HepG2 (cell line): ENCODE results near the gene CHID1. TPM values are rescaled to one million over a fixed set of nuclear protein-coding genes. Genes with fewer than 3 reads are reported as not detected.

Experiments used
- ATAC-seq: fragments of 200-7000 bp; cut with Tn5 transposase; 3 replicates; pipeline ENCODE4 v1.9.1; 2020; ENCODE audit warnings: mild to moderate bottlenecking, moderate library complexity
- BruUV-seq: library from RNA; stranded (reverse); fragments of 400-500 nt; replicated peaks from 2 replicates; lab custom pipeline; 2021; lab: Mats Ljungman, UMichigan
- CTCF ChIA-PET: fragments of 300-600 bp; formaldehyde crosslinking; extraction: SDS; loops from one replicate; lab custom pipeline; 2021; ENCODE audit warnings: low total read pairs, inconsistent platforms, low intra/inter-chr PET ratio; lab: Yijun Ruan, JAX
- POLR2A ChIA-PET: fragments of 350-600 bp; sonication (Branson Sonifier 250); formaldehyde crosslinking; loops from one replicate; lab custom pipeline; 2020; ENCODE audit warnings: antibody characterized with exemption, inconsistent platforms; lab: Yijun Ruan, JAX
- DNase-seq: peaks from one replicate; pipeline ENCODE4 v3.0.0-alpha.2; 2015; ENCODE audit warnings: low spot score
- FAIRE-seq: peaks from 3 replicates; lab custom pipeline; 2011; peaks lifted over from hg19 to GRCh38; lab: Jason Lieb, UNC
- H2AFZ ChIP-seq: one replicate; pipeline ENCODE4 v1.6.1; 2011; ENCODE audit warnings: low read length, inconsistent platforms
- H3K27ac ChIP-seq: fragments of 300-600 bp; 3 replicates; pipeline ENCODE4 v1.8.0; 2011; ENCODE audit warnings: mixed run types, mild to moderate bottlenecking, mixed read lengths, low read length, inconsistent platforms; ENCODE audit not compliant: insufficient read depth; ENCODE audit errors: extremely low read length
- H3K27me3 ChIP-seq, 2 experiments: fragments of 200-600 bp in 1 of 2; 2 replicates in 1 of 2; 3 replicates in 1 of 2; pipeline versions ENCODE4 v1.6.0 to v1.8.0; 2011; ENCODE audit warnings: low read length in 2 of 2, mild to moderate bottlenecking in 2 of 2, moderate library complexity in 2 of 2, inconsistent platforms in 1 of 2; ENCODE audit not compliant: insufficient read depth in 2 of 2, control insufficient read depth in 1 of 2
- H3K36me3 ChIP-seq, 2 experiments: fragments of 200-600 bp in 1 of 2; replicated peaks in 1 of 2; 2 replicates in 1 of 2; 3 replicates in 1 of 2; pipeline versions ENCODE4 v1.5.1 to v1.8.0; 2011; ENCODE audit warnings: low read length in 2 of 2, inconsistent platforms in 1 of 2; ENCODE audit not compliant: insufficient read depth in 2 of 2, control insufficient read depth in 1 of 2
- H3K4me1 ChIP-seq: 2 replicates; pipeline ENCODE4 v1.5.1; 2012; ENCODE audit warnings: low read length, inconsistent platforms; ENCODE audit not compliant: insufficient read depth
- H3K4me2 ChIP-seq: 2 replicates; pipeline ENCODE4 v1.6.0; 2011; ENCODE audit warnings: low read depth, low read length, inconsistent platforms
- H3K4me3 ChIP-seq, 3 experiments: fragments of 200-600 bp in 1 of 3; sonication (generic), shearing (Covaris generic) in 1 of 3; replicated peaks in 1 of 3; 2 replicates each; pipeline ENCODE4 v1.5.1; 2011 to 2016; ENCODE audit warnings: low read length in 3 of 3, inconsistent platforms in 2 of 3, low read depth in 2 of 3, mild to moderate bottlenecking in 2 of 3, control low read depth in 1 of 3, mixed read lengths in 1 of 3; ENCODE audit not compliant: insufficient read depth in 1 of 3
- H3K79me2 ChIP-seq: one replicate; pipeline ENCODE4 v1.6.1; 2011; ENCODE audit warnings: low read length, inconsistent platforms; ENCODE audit not compliant: insufficient read depth
- H3K9ac ChIP-seq: 2 replicates; pipeline ENCODE4 v1.6.0; 2011; ENCODE audit warnings: mild to moderate bottlenecking, low read depth, low read length, inconsistent platforms; ENCODE audit not compliant: insufficient read depth
- H3K9me3 ChIP-seq: 2 replicates; pipeline ENCODE4 v1.5.1; 2012; ENCODE audit warnings: mild to moderate bottlenecking, low read length
- H4K20me1 ChIP-seq: 2 replicates; pipeline ENCODE4 v1.6.0; 2011; ENCODE audit warnings: inconsistent platforms, mild to moderate bottlenecking, low read length, moderate library complexity; ENCODE audit not compliant: insufficient read depth
- AGO1 ChIP-seq: fragments of 200-400 bp; formaldehyde crosslinking; IDR thresholded peaks from 2 replicates; pipeline ENCODE4 v1.6.1; 2017; ENCODE audit warnings: mild to moderate bottlenecking, low read depth, low read length, moderate library complexity; ENCODE audit not compliant: poor library complexity, severe bottlenecking
- AGO2 ChIP-seq: fragments of 200-400 bp; formaldehyde crosslinking; optimal IDR thresholded peaks from 2 replicates; pipeline ENCODE3; 2017; ENCODE audit warnings: mild to moderate bottlenecking, low read depth, low read length, moderate library complexity
- AKAP8 ChIP-seq: sonication (generic); formaldehyde crosslinking; IDR thresholded peaks from 2 replicates; pipeline ENCODE4 v1.5.1; 2020; ENCODE audit warnings: mild to moderate bottlenecking, missing genetic modification reagents
- CENPT ChIP-seq: sonication (generic); formaldehyde crosslinking; IDR thresholded peaks from 2 replicates; pipeline ENCODE4 v1.8.0; 2022; ENCODE audit warnings: low read depth, mild to moderate bottlenecking, moderate library complexity, missing genetic modification reagents
- POLR2A ChIP-seq, 2 experiments: IDR thresholded peaks; 2 replicates each; pipeline ENCODE4 v1.6.1; 2011; ENCODE audit warnings: low read depth in 2 of 2, low read length in 2 of 2, mild to moderate bottlenecking in 1 of 2, moderate library complexity in 1 of 2; ENCODE audit not compliant: insufficient read depth in 1 of 2
- ZBTB20 ChIP-seq: sonication (generic); formaldehyde crosslinking; IDR thresholded peaks from 2 replicates; pipeline ENCODE4 v1.8.1; 2023; ENCODE audit warnings: missing genetic modification reagents, low read depth, mild to moderate bottlenecking, borderline replicate concordance
- ZBTB38 ChIP-seq: sonication (generic); formaldehyde crosslinking; IDR thresholded peaks from 2 replicates; pipeline ENCODE4 v1.5.1; 2020; ENCODE audit warnings: mild to moderate bottlenecking, missing genetic modification reagents
- ZNF451 ChIP-seq: sonication (generic); formaldehyde crosslinking; IDR thresholded peaks from 2 replicates; pipeline ENCODE4 v1.5.0; 2020; ENCODE audit warnings: mild to moderate bottlenecking, missing genetic modification reagents
- ZNF564 ChIP-seq: sonication (generic); formaldehyde crosslinking; IDR thresholded peaks from 2 replicates; pipeline ENCODE4 v1.8.1; 2023; ENCODE audit warnings: mild to moderate bottlenecking, missing genetic modification reagents
- ZNF713 ChIP-seq: sonication (generic); formaldehyde crosslinking; IDR thresholded peaks from 2 replicates; pipeline ENCODE4 v1.4.0; 2020; ENCODE audit warnings: mild to moderate bottlenecking, missing genetic modification reagents
- ZNF782 ChIP-seq: sonication (generic); formaldehyde crosslinking; IDR thresholded peaks from 2 replicates; pipeline ENCODE4 v1.4.0; 2020; ENCODE audit warnings: missing genetic modification reagents, mild to moderate bottlenecking, borderline replicate concordance
- ZSCAN12 ChIP-seq: sonication (generic); formaldehyde crosslinking; IDR thresholded peaks from 2 replicates; pipeline ENCODE4 v1.9.0; 2021; ENCODE audit warnings: mild to moderate bottlenecking, missing genetic modification reagents
- ZSCAN20 ChIP-seq: sonication (generic); formaldehyde crosslinking; IDR thresholded peaks from 2 replicates; pipeline ENCODE4 v1.4.0; 2020; ENCODE audit warnings: missing genetic modification reagents, mild to moderate bottlenecking, borderline replicate concordance
- WGBS: methylation state at CpG from one replicate; pipeline ENCODE4 v1.1.6; 2017; ENCODE audit warnings: low lambda C conversion rate; 5-methylcytosine and 5-hydroxymethylcytosine counted together
- in situ Hi-C: cut with HindIII; loops from 2 replicates; pipeline ENCODE4 v1.10.0; 2017; ENCODE audit warnings: low pct_unique_long_range_greater_than_20kb; ENCODE audit not compliant: extremely low pct_ligation_motif_present
- intact Hi-C: fragments of 100-400 bp; cut with micrococcal nuclease; formaldehyde crosslinking; loops from one replicate; pipeline ENCODE4 v1.10.0; 2022; ENCODE audit not compliant: unreplicated experiment
- polyA plus RNA-seq, 8 experiments: library from polyadenylated mRNA; depleted of rRNA in 3 of 8; stranded (reverse) in 7 of 8; unstranded in 1 of 8; fragments of >200 nt; fragmentation: Illumina TruSeq in 4 of 8; extraction: Trizol in 4 of 8; gene quantifications; 2 replicates each; pipeline versions ENCODE4 v1.2.1 to v1.2.3, GENCODE V29; 2011 to 2016; ENCODE audit warnings: low read depth in 4 of 8, missing spikeins in 1 of 8, mixed read lengths in 1 of 8; ENCODE audit not compliant: insufficient read depth in 1 of 8
- total RNA-seq, 5 experiments: library from RNA; depleted of rRNA; stranded (reverse); fragments of >200 nt; fragmentation: Illumina TruSeq; extraction: Trizol; gene quantifications; 2 replicates each; pipeline ENCODE4 v1.2.3, GENCODE V29; 2016; ENCODE audit warnings: low read depth in 1 of 5
- TF ChIP-seq, protein P1 (sequence below): sonication (generic); formaldehyde crosslinking; IDR thresholded peaks from 2 replicates; pipeline ENCODE4 v1.4.0; 2020; ENCODE audit warnings: missing genetic modification reagents

The CHID1 gene
- total and polyA plus RNA-seq, 2 of the 13 experiments (the other 11 are each of a cell fraction or from before 2014, with no cell fraction given), result 65.1 to 93.6 TPM

DNA sequence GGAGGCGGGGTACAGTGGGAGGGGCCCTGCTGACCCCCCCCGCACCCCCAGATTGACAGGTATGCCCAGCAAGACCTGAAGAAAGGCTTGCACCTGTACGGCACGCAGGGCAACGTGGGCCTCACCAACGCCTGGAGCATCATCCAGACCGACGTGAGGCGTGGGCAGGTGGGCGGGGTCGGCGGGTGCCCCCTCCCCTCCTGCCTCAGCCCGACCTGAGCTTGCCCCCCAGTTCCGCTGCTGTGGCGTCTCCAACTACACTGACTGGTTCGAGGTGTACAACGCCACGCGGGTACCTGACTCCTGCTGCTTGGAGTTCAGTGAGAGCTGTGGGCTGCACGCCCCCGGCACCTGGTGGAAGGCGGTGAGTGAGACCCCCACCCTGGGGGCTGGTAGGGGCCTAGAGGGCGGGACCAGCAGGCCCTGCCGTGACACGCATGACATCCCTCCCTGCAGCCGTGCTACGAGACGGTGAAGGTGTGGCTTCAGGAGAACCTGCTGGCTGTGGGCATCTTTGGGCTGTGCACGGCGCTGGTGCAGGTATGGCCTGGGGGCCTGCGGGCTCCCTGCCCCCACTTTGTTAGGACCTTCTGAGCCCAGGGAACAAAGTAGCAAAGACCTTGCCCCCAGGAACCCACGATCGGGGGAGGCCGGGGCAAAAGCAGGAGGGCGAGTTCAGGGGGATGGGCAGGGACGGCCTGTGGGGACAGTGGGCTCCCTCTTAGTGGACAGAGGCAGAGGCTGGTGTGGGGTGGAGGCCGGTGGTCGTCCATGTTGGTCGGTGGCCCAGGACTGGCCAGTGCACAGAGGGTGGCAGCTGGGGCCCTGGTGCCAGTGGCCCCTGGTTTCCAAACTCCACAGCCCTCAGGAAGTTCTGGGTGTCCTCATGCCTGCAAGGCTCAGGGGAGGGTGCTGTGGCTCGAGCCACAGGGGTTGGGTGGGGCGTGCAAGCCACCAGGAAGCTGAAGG lies 44.9 kb downstream of the CHID1 start:
- H3K9me3 ChIP-seq, result no peaks in the 10 kb centered on the region
- POLR2A ChIA-PET, result interaction anchor here (1.0 kb wide), 1 partner anchor 624 kb away, joined by 3 read pairs; no protein-coding TSS in a partner anchor
- H3K36me3 ChIP-seq, result peaks cover 3 to 6% of the 10 kb centered on the region in 2 experiments; a peak in 2 of 5 replicates
- no peak overlapping the region for H3K27ac ChIP-seq
- ATAC-seq, result no peak
- intact Hi-C loops, result no loop called here
- no peak overlapping the region for H3K4me2 ChIP-seq
- H3K79me2 ChIP-seq, result no peaks in the 10 kb centered on the region
- TF ChIP-seq ZNF713, result no peak
- no peak for TF ChIP-seq ZSCAN12 (CRISPR knock-in tag)
- TF ChIP-seq AKAP8 (CRISPR knock-in tag), result peak; percentile 78; the same call in 1 of the 2 replicates
- TF ChIP-seq ZBTB20 (CRISPR knock-in tag), result no peak
- TF ChIP-seq ZNF451 (CRISPR knock-in tag), result no peak
- TF ChIP-seq ZNF782 (CRISPR knock-in tag), result no peak
- TF ChIP-seq CENPT (CRISPR knock-in tag), result no peak
- TF ChIP-seq ZSCAN20, result no peak
- TF ChIP-seq, protein P1, sequence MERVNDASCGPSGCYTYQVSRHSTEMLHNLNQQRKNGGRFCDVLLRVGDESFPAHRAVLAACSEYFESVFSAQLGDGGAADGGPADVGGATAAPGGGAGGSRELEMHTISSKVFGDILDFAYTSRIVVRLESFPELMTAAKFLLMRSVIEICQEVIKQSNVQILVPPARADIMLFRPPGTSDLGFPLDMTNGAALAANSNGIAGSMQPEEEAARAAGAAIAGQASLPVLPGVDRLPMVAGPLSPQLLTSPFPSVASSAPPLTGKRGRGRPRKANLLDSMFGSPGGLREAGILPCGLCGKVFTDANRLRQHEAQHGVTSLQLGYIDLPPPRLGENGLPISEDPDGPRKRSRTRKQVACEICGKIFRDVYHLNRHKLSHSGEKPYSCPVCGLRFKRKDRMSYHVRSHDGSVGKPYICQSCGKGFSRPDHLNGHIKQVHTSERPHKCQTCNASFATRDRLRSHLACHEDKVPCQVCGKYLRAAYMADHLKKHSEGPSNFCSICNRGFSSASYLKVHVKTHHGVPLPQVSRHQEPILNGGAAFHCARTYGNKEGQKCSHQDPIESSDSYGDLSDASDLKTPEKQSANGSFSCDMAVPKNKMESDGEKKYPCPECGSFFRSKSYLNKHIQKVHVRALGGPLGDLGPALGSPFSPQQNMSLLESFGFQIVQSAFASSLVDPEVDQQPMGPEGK, result peak; percentile 48; the same call in 1 of the 2 replicates
- peak; percentile 88 for TF ChIP-seq AGO2
- no peak for TF ChIP-seq ZNF564 (CRISPR knock-in tag)
- TF ChIP-seq AGO1, result peak; percentile 49
- TF ChIP-seq ZBTB38, result peak; percentile 17; the same call in 1 of the 2 replicates
- TF ChIP-seq POLR2A (IDR thresholded peaks at IDR 0.05; ENCODE audit: insufficient read depth in 1 of 2, low read depth in 2 of 2, low read length in 2 of 2), result 0 out of 4 replicates have a peak, but pooled peaks of 1 of the 2 experiments have one; percentile 36
- H4K20me1 ChIP-seq, result no peaks in the 10 kb centered on the region
- no peak overlapping the region for H3K9ac ChIP-seq
- in situ Hi-C loops, result no loop called here
- DNase-seq, result no peak
- WGBS, result 89% methylated on average over 24 of the region's 41 CpGs
- BruUV-seq, result no TSS peak
- CTCF ChIA-PET, result no interaction called here
- FAIRE-seq, result no peak
- H3K27me3 ChIP-seq, result no peaks in the 10 kb centered on the region
- 0 out of 2 replicates have a peak, but pooled peaks cover 8% of the 10 kb centered on the region for H3K4me1 ChIP-seq
- no peak overlapping the region for H3K4me3 ChIP-seq
- H2AFZ ChIP-seq, result no peak overlapping the region
